NCI-H128 (cell line): ENCODE results near the gene RBBP8NL.
A peak's percentile ranks its signal among the peaks of the same experiment; 100 is the strongest.
"Not testable (repeated sequence)": the region's sequence is repeated elsewhere in the genome, so short reads cannot be mapped to it uniquely, and the experiment has no call there.

ENCODE experiments used
- DNase-seq: peaks from one replicate; lab custom pipeline; 2025; ENCODE audit not compliant: unreplicated experiment; lab: John Stamatoyannopoulos, UW

Gene RBBP8NL

DNA sequence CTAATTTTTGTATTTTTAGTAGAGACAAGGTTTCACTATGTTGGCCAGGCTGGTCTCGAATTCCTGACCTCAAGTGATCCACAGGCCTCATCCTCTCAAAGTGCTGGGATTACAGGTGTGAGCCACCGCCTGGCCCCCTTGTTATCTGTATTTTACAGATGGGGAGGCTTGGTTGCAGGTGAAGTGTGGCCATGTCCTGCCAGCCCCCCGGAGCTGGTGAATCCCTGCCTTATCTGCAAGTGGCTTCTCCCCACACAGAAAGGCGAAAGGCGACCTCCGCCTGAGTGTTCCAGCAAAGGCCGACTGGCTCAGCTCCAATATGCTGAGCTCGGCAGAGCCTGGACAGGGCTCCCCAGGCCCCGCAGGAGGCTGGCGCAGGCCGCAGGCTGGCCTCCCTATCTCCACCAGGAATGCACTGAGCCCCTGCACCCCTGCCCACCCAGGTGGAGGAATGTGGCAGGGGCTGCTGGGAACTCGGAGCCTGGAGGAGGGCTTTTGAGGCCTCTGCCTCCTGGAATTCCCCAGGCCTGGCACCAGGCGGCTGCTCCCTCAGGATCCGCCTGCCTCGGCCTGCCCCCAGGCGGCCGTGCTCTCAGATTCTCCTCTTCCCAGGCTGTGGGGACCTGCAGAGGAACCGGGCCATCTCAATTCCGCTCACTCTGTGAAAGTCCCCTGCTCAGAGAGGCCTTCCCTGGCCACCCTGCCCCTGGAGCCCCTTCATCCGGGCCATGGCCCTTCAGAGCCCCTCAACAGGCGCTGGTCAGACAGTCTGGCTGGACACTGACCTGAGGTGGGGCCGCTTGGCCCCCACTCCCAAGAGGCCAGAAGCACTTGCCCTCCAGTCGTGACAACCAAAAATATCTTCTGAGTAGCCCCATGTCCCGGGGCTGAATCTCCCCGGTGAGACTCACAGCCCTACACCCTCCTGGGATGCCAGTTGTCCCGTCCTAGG lies 51.0 kb downstream of the RBBP8NL start:
- no peak for DNase-seq

DNA sequence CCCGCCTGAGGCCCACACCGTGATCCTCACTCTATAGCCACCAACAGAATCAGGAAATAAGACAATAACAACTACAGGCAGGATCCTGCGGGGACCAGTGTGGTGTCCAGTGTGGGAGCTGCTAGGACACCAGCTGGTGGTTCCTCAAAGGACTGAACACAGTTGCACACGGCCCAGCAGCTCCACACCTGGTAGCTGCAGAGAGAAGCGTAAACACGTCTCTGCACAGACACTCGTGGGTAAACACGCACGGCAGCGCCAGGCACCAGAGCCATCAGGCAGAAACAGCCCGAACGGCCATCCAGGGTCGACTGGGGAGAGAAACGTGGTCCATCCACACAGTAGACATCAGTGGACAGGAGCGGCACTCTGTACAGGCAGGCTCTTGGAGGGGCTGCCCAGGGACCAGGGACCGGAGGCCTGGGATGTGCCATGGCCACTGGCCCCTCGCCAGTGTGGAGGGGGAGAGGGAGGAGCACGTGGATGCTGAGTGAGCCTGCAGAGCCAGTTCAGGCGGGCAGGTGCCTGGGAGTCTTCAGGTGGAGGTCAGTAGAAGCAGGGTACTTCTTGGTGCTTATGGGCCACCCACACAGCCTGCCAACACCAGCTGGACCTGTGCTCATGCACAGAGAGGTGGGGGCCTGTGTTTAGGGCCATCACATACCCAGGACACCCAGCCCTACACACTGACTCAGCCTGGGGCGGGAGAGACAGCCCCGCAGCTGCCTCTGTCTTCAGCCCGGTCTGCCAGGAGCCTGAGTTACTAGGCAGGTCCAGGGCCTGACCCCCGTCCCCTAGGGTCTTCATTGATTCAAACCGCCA lies 52.8 kb downstream of the RBBP8NL start:
- no peak for DNase-seq

DNA sequence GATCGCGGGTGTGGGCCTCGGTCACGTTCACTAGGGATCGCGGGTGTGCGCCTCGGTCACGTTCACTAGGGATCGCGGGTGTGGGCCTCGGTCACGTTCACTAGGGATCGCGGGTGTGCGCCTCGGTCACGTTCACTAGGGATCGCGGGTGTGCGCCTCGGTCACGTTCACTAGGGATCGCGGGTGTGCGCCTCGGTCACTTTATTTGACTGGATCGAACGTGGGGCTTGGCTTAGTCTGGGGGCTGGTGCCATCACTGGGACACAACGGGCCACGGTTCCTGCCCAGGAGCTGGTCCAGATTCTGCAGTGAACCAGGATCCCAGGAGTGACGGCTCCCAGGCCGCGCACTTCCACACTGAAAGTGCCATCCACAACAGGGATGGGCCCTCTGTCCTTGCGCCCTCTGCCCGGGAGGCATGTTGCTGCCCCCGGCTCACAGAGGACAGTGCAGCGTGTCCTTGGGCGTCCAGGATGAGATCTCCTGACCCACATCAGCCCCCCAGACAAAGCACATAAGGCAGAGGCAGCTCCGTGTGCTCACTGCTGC lies 53.6 kb downstream of the RBBP8NL start:
- not testable (repeated sequence) for DNase-seq

DNA sequence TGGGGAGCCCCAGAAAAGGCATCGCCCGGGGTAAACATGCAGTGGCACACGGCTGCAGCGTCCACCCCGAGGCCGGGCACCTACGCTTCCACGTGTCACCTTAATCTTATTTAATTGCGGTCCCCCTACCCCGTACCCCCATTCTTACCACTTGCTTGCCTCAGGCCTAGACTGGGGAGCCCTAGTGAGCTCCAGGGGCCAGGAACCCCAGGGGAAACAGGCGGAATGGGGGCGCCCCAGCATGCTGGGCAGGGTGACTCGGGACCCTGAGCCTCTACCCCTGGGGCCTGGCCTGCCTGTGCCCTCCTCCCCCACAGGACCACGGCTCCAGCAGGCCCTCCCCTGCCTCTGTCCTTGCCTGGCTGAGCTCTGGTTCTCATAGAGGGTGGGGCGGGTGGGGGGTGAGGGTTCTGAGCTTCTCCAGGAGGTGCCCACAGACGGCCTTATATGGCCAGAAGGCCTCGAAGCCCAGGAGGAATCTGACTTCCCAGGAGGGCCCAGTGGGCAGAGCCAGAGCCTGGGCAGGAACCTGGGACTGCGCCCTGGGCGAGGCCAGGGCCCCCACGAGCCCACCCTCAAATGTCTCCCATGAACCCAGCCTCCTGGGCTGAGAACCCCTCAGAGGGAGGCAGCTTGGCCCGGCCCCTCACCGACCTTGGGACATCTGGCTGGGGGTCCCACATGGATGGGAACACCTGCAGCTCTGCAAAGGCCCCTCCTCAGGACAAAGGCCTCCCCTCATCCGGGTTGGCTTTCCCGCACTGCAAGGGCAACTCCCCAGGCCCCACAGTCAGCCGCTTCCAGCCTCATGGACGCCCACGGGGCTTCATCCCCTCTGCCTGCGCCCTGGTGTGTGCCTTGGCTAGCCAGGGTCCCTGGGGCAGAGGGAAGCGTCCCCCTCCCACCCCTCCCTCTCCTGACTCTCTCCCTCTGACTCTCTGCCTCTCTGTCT lies 55.0 kb downstream of the RBBP8NL start:
- no peak for DNase-seq

DNA sequence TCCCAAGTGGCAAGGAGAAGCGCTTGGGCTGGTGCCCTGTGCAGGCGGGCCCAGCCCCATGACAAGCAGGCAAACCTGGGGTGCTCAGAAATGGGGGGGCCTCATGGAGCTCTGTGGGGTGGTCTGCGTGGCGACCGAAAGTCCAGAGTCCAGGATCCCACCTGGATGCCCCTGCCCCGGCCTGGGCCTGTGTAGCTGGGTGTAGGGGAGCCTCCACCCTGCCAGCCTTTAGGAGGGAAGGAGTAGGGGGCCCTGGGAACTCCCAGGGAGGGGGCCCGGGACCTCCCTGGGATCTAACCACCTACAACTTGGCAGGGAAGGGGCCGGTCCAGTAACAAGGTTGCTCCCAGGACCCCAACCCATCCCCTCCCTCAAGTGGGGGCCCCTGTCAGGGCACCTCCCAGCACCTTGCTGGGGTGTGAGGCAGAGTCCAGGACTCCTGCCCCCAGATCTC lies 55.7 kb downstream of the RBBP8NL start:
- DNase-seq = no peak

DNA sequence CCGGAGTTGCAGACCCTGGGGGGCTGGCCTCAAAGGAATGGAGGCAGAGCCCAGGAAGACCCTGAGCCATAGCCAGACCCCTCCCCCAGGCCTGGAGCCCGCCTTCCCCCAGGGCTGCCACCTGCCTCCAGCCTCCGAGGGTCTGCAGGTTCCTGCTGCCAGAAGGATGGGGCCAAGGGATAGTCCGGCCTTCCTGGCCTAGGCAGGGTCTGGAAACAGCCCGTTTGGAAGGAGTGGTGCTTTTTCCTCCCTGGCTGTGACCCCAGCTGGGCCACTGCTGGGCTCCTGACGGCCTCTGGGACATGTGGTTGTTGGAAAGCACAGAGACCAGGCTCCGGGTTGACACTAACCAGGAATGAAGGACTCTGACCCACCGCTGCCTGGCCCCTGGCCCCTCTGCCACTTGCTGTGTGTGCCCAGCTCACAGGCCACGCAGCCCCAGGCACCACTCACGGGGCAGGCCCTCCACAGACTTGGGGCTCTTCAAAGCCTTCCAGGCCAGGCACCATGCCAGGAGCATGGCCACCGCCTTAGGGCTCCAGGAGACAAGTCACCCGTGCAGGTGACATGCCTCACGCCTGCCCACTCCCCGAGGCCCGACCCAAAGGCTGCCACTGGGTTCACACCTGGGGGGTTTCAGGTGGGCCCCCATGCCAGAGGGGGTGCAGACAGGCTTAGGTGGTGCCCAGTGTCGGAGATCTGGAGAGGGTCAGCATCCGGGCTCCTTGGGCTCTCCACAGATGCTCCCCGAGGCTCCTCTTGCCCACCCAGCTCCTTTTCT lies 56.3 kb downstream of the RBBP8NL start:
- DNase-seq = no peak

DNA sequence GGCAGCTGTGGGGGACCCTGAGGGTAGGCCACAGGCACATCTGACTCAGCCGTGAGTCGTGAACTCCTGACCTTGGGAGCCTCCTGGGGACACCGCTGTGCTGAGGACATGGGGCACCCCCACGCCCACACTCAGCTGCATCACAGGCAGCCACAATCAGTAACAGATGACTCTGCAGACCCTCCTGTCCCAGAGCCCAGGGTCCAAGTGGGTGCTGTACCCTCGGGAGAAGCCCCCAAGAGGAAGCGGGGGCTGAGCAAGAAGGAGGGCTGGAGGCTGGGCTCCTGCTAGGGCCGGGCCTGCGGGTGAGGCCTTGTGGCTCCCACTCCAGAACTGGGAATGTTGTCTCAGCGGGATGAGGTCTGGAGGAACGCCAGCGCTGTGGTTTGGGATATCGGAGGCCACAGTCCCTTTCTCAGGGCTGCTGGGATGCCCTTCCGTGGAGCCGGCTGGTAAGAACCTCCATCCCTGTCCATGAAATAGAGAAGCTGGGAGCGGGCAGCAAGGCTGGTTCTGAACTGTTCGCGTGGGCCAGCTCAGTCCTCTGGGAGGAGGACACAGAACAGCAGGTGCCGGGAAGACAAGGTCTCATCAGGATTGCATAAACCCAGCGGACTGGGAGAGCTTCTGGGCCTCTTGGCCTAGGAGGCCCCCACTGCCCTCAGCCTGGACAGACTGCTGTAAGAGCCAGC lies 57.1 kb downstream of the RBBP8NL start:
- no peak for DNase-seq

DNA sequence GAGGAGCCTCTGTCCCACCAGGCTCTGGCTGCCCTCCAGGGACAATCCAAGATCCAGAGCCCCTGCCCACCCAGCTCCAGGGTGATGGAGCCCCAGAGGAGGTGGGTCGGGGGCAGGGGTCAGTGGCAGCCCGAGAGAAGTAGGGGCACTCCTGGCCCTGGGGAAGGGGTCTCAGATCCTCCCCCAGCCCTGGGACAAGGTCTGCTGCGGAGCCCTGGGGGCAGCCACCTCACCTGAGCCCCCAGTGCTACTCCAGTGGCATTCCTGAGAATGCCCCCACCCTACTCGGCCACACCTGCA lies 57.6 kb downstream of the RBBP8NL start:
- no peak for DNase-seq

DNA sequence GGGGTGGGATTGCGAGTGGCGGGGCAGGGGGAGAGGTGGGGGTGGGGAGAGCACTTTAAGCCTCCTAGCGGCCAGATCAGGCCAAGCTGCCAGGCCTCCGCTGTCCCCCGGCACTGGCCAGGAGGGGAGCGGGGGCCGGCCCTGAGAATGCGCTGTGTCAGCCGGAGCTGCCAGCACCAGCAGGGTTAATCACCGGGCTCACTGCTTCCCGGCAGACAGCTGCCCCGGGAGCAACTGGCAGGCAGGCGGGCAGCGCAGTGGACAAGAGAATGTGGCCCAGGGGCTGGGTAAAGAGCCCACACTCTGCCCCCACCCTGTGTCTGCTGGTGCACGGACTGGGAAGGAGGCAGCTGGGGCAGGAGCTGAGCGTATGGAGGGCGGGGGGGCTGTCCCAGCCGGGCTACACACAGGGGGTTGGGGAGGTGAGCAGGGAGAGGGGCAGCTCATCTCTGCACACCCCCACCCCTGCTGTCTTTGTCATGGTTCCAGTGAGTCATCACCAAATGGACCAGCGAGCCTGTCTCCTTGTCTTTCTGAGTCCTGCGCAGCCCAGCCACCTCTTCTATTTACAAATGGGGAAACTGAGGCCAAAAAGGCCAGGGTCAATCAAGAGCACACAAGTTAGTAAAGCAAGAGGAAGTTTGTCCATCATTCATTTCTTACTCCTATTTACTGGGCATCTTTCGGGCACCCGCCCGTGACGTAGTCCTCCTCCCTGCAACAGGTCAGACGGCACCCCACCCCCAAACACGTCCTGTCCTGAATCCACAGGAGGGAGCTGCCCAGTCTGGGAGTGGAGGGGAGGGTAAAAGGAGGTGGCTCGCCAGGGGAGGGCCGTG lies 58.1 kb downstream of the RBBP8NL start:
- no peak for DNase-seq

DNA sequence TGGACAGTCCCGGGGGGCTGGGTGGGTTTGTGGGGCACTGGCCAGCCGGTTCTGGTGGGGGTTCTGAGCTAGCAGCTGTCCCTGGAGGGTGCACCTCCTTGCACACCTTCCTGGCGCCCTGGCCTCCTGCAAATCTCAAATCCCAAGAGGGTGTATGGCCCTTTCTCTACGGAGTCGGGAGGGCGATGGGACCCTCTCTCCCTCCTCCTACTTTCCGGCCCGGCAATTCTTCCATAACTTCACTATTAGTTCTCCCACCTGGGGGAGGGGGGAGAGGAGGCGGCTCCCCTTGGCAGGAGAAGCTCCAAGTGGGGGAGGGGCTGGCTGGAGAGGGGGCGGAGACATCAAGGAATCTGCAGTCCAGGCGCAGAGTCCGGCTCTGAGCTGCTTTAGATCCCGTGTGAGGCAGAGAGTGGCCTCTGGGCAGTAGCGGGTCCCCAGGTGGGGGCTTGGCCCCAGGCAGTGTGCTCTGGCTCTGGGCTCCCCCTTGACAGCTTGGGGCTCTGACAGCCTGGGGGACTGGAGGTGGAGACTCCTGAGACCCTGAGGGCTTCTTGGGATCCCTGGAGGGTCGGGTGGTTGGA lies 58.9 kb downstream of the RBBP8NL start:
- DNase-seq = no peak

DNA sequence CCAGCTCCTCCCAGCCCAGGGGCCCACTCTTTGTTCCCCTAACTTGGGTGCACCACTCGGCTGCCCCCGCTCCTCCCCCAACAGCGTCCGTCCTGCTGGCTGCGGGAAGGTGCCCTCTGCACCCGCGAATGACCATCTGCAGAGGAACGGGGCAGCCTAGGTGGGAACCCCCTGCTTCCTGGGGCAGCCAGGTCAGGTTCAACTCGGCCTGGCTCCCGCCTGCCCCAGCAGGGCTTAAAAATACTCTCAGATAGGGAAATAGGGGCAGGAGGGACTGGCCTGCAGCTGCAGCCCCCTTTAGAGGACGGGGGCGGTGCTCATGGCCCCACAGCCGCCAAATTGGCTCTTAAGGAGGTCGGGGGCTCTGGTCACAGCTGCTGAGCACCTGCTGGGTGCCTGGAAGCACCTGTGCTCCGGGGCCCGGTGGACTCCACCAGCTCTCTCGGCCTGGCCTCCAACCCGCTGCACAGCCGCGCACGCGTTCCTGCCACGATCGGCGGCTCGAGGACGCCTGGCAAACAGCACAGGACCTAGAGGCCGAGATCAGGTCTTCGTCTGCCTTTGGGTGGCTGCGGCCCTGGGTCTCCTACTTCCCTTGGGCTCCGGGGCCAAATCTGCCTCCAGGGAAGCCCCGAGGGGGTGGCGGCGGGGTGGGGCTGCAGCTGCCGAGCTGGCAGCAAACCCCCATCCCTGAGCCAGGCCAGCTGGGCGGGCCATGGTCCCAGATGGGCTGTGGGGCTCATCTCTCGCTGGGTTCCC lies 59.5 kb downstream of the RBBP8NL start:
- peak; percentile 11 for DNase-seq

DNA sequence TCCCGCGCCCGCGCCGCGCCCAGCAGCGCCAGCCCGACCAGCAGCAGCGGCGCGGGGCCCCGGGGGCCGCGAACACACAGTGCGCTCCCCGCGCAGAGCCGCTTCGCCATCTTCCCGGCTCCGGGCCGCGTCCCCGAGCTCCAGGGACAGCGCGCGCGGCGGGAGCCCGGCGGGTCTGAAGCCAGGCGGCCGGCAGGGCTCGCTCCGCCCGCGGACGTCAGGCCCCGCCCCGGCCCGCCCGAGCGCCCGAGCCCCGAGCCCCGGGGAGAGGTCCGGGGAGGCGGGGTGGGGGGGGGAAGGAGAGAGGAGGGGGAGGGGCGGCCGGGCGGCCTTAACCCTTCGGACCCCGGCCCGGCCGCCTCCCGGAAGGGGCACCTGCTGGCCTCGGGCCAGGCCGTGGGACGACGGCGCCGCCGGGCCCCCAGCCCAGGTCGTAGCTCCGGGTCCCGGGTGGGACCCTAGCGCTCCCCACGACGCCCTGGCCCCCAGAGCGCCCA lies 60.2 kb downstream of the RBBP8NL start, which contains the start of gene LAMA5:
Gene LAMA5 (minus strand): TSS at position 177 of the 497 bp plus-strand sequence. CDS start 67 bp downstream, at position 110.
- DNase-seq = no peak

DNA sequence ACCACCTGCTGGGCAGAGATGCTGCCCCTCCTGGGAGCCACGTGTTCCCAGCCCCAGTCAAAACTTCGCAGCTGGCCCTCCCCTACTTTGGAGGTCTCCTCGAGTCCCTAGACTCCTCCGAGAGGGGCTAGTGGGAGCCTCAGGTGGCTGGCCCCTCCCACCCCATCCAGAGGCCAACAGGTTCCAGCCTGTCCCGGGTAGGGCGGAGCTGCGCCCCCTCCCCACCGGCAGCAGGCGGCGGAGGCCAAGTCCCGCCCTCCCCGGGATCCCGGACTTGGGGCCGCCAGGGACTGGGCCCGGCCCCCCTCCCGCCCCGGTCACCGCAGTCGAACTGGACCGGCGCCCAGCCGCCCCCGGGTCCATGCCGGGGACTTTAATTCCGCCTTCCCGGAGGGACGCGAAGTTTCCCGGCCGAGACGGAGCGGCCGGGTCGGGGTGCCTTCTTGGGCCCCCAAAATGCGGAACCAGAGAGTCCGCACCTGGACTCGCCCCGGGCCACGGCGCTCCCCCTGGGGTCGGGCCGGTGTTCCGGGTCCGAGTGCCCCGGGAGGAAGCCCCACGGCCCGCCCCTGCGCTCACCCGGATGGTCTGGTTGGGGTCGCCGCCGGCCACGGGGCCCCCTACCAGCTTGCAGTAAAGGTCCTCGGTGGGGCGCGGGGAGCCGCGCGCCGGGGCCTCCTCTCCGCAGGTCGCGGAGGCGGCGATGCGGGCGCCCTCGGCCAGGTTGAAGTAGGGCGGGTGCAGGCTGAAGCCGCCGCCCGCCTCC lies 60.8 kb downstream of the RBBP8NL start:
- peak; percentile 34 for DNase-seq

DNA sequence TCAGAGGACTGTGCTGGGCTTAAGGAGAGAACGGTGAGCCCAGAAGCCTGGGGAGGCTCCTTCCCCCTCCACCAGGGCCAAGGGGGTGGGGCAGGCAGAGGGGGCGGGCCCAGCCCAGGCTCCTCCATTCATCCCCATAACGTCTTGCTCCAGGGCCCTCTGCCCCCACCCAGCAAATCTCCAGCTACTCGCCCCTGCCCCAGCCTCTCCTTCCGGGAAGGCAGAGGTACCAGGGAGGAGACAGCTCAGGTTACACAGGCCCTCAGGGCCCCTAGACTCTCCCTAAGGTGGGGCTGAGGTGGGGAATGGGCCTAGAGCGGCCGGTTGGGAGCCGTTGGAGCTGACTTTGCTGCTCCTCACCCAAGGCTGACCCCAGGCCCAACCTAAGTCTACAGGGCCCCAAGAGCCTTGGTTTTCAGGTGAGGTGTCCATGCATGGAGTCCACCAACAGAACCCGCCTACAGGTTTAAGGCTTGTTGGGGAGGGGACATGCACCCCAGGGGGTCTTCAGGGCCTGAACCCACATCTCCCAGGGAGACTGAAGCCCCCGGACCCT lies 61.4 kb downstream of the RBBP8NL start:
- no peak for DNase-seq

DNA sequence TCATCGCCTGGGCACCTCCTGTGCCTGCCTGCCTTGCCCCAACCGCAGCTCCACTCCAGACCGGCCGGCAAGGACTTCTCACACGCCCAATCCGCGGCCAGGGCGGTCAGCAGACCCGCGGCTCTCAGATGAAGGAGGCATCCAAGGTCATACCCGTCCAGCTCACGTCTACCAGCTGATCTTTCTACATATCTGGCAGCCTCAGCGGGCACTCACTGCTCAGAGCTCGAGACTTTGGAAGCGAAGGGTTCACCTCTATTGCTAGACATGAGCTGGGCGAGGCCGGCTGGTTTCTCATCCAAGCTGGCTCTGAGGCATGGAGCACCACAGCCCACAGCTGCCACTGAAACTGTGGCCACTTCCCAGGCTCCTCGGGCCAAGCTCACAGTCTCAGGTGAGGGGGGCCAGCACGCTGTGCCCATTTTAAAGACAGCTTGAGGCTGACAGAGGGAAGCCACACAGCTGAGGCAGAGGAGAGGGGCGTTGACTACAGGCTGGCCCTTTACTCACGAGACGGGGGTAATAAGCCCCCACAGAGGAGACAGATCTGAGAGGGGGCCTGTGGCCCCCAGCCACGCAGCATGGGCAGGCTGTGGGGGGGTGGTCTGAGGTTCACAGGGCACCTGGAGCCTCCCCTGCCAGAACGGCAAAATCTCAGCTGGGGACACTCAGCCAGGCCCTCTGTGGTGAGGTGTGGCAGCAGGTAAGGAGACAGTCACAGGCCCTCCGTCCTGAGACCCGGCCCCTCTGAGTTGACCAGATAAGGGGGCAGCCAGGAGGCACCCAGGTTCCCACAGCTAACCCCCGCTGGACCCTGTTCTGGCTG lies 62.2 kb downstream of the RBBP8NL start:
- no peak for DNase-seq
